Stimulated activated naive B cell treated with anti-CD40 and anti-IgM and Interleukin-4, amounts not matched to agents 10 μg/mL and 1 μg/mL and 100 μg/mL, for 72 hours (primary cell): ENCODE data around the gene NDUFS6.

Experiments
- ATAC-seq, 2 donors: fragments of 150-1000 bp; cut with Tn5 transposase; replicated peaks; 2 replicates each; pipeline ENCODE4 v1.10.0; 2021; ENCODE audit warnings: moderate library complexity in 1 of 2
- DNase-seq: peaks from one replicate; pipeline ENCODE4 v3.0.0; 2021
- H3K27ac Mint-ChIP-seq: one replicate; pipeline ENCODE4 v1.8.0; 2022; ENCODE audit warnings: mild to moderate bottlenecking, mixed read lengths
- H3K27me3 Mint-ChIP-seq, 2 donors: one replicate each; pipeline ENCODE4 v1.8.0; 2022; ENCODE audit warnings: mixed read lengths in 2 of 2
- H3K36me3 Mint-ChIP-seq, 2 donors: one replicate each; pipeline ENCODE4 v1.8.0; 2022; ENCODE audit warnings: mixed read lengths in 2 of 2, mild to moderate bottlenecking in 1 of 2
- H3K4me1 Mint-ChIP-seq, 2 donors: one replicate each; pipeline ENCODE4 v1.8.0; 2022; ENCODE audit warnings: mixed read lengths in 2 of 2, mild to moderate bottlenecking in 1 of 2
- H3K4me3 Mint-ChIP-seq, 2 donors: one replicate each; pipeline ENCODE4 v1.8.0; 2022; ENCODE audit warnings: mild to moderate bottlenecking in 2 of 2, mixed read lengths in 2 of 2, moderate library complexity in 1 of 2
- H3K9me3 Mint-ChIP-seq, 2 donors: one replicate each; pipeline ENCODE4 v1.8.0; 2022; ENCODE audit warnings: mixed read lengths in 2 of 2, mild to moderate bottlenecking in 1 of 2

NDUFS6 gene

DNA sequence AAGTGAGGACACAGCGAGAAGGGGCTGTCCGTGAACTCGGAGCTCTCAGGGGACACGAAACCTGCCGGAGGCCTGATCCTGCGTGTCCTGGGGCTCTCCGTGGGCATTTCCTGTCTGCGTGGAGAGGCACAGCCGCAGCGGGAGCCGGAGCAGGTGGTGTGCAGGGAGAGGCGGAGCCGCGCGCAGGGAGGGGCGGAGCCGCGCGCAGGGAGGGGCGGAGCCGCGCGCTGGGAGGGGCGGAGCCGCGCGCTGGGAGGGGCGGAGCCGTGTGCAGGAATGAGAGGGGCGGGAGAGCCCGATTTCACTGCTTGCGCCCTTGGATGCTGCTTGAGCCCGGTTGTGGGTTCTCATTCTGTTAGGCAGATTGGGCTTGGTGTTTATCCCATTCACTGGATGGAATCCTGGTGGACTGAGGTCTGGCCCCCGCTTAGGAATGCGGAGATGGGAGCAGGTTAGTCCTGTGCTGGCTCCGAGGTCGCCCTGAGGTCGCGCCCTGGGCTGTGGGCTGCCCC lies 26.7 kb downstream of the NDUFS6 start:
- H3K27ac Mint-ChIP-seq, result no peak overlapping the region
- peaks cover 24 to 28% of the 10 kb centered on the region in 2 donors for H3K36me3 Mint-ChIP-seq
- no peaks in the 10 kb centered on the region for H3K4me1 Mint-ChIP-seq
- H3K27me3 Mint-ChIP-seq, result no peaks in the 10 kb centered on the region
- ATAC-seq, result peak in 1 of 2 donors; percentile 33
- no peaks in the 10 kb centered on the region for H3K9me3 Mint-ChIP-seq
- no peak for DNase-seq
- no peak overlapping the region for H3K4me3 Mint-ChIP-seq

DNA sequence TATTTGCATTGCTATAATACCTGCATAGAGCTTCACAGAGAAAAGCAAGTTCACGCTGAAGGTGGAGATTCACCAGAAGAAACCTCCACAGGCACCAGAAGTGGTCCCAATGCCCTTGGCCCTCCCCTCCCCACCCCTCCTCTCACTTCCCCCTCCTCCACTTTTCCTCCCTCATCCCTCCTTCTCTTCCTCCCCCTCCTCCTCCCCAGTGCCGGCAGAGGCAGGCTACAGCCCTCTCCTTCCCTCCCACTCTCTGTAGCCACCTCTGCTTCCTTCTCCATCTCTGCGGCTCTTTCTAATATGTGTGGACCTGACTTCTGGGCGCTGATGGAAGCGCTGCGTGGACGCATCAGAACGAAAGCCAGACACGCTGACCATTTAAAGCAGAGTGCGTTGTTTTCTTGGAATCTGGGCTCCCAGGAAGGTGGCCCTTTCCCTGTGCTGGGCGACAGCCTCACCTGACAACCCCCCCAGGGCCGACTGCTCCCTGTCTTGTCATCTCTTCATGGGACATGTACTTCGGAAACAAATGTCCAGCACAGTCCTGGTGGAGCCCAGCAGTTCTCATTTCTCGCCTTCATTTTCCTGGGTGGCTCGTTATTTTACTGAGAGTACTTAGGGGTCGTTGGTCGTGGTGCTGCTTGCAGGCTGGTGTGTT lies 29.5 kb downstream of the NDUFS6 start:
- Mint-ChIP-seq H3K27me3 (peaks cover 0 to 10% of the 10 kb centered on the region in 2 donors), H3K4me1 (no peaks in the 10 kb centered on the region), H3K9me3 (no peaks in the 10 kb centered on the region), H3K36me3 (peaks cover 12 to 14% of the 10 kb centered on the region in 2 donors), H3K27ac (no peak overlapping the region), H3K4me3 (no peak overlapping the region)
- DNase-seq (no peak), ATAC-seq (no peak)

DNA sequence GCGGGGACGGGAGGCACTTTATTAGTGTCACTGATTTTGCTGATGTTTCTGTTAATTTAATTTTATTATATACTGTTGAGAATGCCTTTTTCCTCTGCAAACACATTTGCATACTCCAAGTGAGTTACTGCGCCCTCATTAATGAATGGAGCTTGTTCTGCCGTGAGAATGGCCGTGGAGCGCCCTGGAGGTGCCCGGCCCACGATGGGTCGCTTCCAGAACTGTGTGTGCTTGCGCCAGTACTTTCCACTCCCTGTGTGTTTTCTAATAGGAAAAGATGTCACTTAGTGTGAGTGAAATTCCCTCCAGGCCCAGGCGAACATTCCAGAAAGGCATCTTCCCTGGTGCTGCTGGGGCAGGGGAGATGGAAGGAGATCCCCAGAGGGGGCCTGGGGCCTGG lies 30.1 kb downstream of the NDUFS6 start:
- no peak for DNase-seq
- Mint-ChIP-seq H3K9me3 (no peaks in the 10 kb centered on the region), H3K4me3 (no peak overlapping the region), H3K27ac (no peak overlapping the region), H3K4me1 (no peaks in the 10 kb centered on the region), H3K27me3 (peaks cover 1 to 10% of the 10 kb centered on the region in 2 donors), H3K36me3 (peaks cover 10 to 11% of the 10 kb centered on the region in 2 donors)
- ATAC-seq, result no peak

DNA sequence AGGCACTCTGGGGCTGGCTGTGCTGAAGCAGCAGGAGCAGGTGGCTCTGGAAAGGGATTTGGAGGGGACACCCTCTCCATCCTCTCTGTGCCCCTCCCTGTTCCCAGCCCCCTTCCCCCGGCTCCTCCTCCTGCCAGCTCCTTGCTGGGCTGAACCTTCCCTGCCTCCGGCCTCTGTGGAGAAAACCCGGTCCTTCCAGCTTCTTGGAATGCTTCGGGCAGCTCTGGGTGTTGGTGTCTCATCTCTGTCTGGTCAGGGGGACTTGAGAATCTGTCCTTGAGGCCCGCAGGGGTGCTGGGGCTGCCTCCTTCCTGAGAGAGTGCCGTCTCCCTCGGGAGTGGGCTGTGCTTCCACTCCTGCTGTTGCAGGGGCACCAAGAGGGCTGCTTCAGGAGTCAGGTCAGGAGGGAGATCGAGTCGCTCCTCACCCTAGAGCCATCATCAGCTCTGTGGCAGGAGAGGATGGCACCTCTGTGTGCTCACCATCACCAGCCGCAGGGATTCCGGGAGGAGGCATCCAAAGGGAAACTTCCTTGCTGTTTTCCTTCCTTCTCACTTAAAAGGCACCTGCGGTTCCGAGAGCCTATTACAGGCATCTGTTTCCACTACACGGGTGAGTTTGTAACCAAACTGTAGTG lies 30.6 kb downstream of the NDUFS6 start:
- Mint-ChIP-seq H3K27ac (no peak overlapping the region), H3K36me3 (peaks cover 10 to 11% of the 10 kb centered on the region in 2 donors), H3K9me3 (no peaks in the 10 kb centered on the region), H3K4me3 (no peak overlapping the region), H3K4me1 (no peaks in the 10 kb centered on the region), H3K27me3 (peaks cover 7 to 11% of the 10 kb centered on the region in 2 donors)
- no peak for DNase-seq
- no peak for ATAC-seq

DNA sequence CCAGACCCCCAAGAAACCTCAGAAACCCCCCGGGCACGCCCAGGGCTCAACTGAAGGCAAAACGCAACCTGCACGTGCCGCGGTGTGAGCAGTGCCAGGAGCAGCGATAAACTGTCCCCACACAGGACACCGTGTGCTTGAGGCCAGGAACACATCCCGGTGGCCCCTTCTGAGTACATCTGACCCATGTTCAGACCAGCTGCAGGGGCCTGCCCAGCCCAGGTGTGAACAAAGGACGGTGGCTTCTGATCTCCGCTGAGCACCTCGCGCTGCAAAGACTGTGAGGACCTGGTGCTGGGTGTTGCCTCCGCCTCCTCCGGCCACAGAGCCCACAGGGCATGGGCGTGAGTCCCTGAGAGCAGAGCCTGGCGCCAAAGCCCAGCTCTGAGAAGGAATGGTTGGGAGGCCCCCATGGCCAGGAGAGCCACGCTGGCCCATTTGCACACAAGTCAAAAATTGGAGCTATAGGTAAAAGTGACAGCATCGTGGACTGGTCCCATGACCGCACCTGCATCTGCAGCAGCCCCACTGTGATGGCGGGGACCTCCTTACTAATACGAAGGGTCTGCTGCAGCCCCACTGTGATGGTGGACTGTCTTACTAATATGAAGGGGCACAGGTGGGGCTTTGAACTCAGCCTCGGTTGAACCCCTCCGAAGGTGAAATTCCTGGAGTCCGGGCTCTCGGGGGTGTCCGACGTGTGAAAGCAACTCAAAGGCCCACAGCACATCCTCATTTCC lies 31.5 kb downstream of the NDUFS6 start:
- ATAC-seq (no peak), DNase-seq (no peak)
- Mint-ChIP-seq H3K27me3 (peaks cover 10 to 13% of the 10 kb centered on the region in 2 donors), H3K27ac (no peak overlapping the region), H3K9me3 (no peaks in the 10 kb centered on the region), H3K4me1 (no peaks in the 10 kb centered on the region), H3K36me3 (peaks cover 7% of the 10 kb centered on the region in 2 donors), H3K4me3 (no peak overlapping the region)

DNA sequence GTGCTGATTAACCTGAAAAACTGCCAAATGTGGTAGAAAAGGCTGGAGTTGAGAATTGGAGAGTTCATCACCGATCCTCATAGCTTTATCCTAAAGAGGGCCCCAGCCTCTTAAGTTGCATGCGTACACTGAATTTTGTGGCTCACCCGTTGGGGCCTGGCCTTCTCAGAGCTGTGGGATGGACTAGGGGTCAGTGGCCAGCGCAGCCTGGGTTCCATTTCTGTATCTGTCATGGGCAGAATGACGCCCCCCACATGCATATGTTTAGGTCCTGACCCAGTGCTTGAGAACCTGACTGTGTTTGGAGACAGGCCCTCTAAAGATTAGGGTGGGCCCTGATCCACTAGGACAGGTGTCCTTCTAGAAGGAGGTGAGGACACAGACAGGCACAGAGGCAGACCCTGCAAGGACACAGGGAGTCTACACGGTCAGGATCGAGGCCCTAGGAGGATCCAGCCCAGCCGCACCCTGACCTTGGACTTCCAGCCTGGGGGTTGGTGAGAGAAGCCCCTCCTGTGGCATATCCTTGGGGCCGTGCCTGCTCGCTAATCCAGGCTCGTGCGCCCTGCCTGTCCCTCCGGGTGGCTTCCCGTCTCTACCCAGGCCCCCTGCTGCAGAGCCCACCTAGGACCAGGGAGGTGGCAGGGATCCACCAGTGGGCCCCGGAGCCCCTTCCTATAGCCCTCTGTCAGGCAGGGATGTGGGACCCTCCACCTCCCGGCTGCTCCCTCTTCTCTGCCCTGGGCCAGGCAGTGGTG lies 32.2 kb downstream of the NDUFS6 start:
- Mint-ChIP-seq H3K9me3 (no peaks in the 10 kb centered on the region), H3K27me3 (peaks cover 10 to 16% of the 10 kb centered on the region in 2 donors), H3K36me3 (peaks cover 5 to 6% of the 10 kb centered on the region in 2 donors)

DNA sequence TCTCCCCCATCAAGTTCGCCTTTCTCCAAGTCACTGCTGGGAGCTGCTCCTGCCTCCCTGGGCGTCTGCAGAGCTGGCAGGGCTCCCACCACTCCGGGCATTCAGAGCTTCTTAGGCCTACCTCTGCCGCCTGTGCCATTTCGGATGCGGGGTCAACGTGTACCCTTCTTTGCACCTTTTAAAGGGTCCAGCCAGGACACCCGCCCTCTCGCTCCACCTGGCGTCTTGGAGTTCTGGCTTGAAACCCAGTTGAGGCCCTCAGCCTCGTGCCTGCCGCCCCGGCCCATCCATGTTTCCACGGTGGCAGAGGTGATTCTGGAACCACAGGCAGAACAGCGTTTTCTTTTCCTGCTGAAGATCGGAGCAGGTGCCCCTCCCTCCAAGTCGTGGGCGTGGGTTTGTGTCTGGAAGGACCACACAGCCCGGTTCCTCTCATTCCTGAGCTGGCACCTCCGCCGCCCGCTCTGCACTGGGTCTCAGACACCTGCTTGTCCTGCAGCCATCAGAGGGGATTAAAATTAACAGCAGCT lies 32.9 kb downstream of the NDUFS6 start:
- H3K4me3 Mint-ChIP-seq, result no peak overlapping the region
- peaks cover 5 to 6% of the 10 kb centered on the region in 2 donors for H3K36me3 Mint-ChIP-seq
- H3K27ac Mint-ChIP-seq, result no peak overlapping the region
- ATAC-seq, result no peak
- H3K4me1 Mint-ChIP-seq, result no peaks in the 10 kb centered on the region
- H3K9me3 Mint-ChIP-seq, result no peaks in the 10 kb centered on the region
- no peak for DNase-seq
- peaks cover 13 to 19% of the 10 kb centered on the region in 2 donors for H3K27me3 Mint-ChIP-seq

More for the DNA sequence above, 32.2 kb downstream of the NDUFS6 start:
- no peak for DNase-seq
- no peak for ATAC-seq
- H3K27ac Mint-ChIP-seq, result no peak overlapping the region
- no peak overlapping the region for H3K4me3 Mint-ChIP-seq
- H3K4me1 Mint-ChIP-seq, result no peaks in the 10 kb centered on the region

DNA sequence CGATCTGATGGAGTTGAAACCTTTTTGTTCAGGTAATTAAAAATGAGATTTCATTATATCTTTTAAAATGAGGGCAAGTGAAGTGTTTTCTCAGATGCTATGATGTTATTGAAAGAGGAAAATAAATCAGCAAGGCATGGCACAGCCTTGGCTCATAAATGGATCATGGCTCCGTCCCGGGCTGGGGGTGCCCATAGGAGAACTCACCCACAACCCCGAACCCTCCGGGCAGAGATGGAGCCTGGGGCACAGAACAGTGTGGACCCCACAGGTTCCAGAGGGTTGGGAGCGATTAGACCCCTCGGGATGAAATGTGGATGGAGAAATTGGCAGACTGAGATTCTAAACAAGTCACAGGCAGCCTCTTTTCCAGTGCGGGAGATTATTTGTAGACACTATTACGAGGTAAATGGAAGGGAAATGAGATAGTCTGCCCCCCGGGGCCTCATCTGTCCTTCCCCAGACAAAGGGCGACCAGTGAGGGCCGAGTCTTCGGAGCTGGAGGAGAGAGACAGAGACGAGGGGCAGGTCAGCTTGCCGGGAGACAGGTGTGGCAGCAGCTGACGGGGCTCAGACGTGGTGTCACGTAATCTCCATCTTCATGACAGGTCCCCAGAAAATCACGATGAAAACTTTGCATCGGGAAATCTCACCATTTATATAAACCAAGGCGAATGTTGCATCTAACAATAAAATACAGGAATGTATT lies 33.7 kb downstream of the NDUFS6 start:
- no peaks in the 10 kb centered on the region for H3K4me1 Mint-ChIP-seq
- peaks cover 19 to 22% of the 10 kb centered on the region in 2 donors for H3K27me3 Mint-ChIP-seq
- DNase-seq (no peak), ATAC-seq (no peak)
- no peaks in the 10 kb centered on the region for H3K9me3 Mint-ChIP-seq
- H3K36me3 Mint-ChIP-seq, result peaks cover 5 to 6% of the 10 kb centered on the region in 2 donors
- no peak overlapping the region for H3K4me3 Mint-ChIP-seq
- no peak overlapping the region for H3K27ac Mint-ChIP-seq

DNA sequence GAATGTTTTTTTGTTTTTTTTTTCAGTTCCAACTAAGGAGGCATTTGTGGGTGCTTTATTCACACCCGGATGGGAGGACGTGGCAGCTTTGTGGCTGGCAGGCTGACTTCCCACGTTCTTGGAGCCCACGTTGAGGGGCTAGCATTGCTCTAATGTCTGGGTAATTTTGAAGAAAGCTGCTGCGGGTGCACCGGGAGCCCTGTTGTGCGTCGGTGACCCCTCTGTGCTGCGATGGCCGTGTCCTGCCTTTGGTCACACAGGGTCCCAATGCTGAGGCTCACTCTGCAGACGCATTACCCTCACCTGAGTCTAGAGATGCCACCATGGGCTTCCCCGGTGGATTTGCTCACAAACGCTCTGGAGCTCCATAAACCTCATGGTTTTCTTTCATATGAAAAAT lies 34.2 kb downstream of the NDUFS6 start:
- Mint-ChIP-seq H3K27ac (no peak overlapping the region), H3K9me3 (no peaks in the 10 kb centered on the region), H3K36me3 (peaks cover 5 to 6% of the 10 kb centered on the region in 2 donors), H3K27me3 (peaks cover 25 to 27% of the 10 kb centered on the region in 2 donors), H3K4me1 (no peaks in the 10 kb centered on the region), H3K4me3 (no peak overlapping the region)
- DNase-seq (no peak), ATAC-seq (no peak)

DNA sequence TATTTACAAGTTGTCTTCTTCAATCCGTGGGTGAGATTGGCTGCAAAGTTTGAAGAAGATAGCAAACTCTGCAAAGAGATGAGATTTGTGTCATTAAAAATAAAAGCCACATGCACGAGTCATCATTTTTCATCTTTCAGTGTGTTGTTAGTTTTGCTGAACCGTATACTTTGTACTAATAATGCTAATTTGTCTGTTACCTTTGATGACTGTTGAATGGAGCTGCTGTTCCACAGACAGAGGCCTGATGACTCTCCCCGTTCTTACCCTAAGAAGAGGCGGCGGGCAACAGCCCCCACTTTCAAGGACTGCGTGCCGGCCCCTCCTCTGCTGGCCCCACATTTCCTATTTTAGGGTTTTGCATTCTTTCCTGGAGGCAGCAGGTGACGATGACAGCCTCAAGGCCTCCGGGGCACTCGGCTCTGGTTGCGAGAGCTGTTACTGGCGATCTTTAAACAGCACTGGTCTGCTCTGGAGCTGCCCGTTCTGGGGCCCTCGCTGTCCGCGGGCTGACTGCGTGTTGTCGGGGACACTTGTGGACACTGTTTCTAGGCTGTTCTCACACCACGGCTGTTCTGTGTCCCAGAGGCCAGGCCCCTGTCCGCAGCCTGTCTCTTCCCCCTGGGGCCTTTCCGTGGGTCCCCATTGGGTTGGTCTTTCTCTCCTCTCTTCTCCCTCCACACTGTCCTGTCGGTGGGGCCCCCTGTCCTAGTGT lies 35.1 kb downstream of the NDUFS6 start:
- H3K27ac Mint-ChIP-seq, result no peak overlapping the region
- H3K27me3 Mint-ChIP-seq, result peaks cover 29 to 30% of the 10 kb centered on the region in 2 donors
- no peaks in the 10 kb centered on the region for H3K4me1 Mint-ChIP-seq
- ATAC-seq (no peak), DNase-seq (no peak)
- H3K36me3 Mint-ChIP-seq, result no peaks in the 10 kb centered on the region
- no peaks in the 10 kb centered on the region for H3K9me3 Mint-ChIP-seq
- H3K4me3 Mint-ChIP-seq, result no peak overlapping the region

DNA sequence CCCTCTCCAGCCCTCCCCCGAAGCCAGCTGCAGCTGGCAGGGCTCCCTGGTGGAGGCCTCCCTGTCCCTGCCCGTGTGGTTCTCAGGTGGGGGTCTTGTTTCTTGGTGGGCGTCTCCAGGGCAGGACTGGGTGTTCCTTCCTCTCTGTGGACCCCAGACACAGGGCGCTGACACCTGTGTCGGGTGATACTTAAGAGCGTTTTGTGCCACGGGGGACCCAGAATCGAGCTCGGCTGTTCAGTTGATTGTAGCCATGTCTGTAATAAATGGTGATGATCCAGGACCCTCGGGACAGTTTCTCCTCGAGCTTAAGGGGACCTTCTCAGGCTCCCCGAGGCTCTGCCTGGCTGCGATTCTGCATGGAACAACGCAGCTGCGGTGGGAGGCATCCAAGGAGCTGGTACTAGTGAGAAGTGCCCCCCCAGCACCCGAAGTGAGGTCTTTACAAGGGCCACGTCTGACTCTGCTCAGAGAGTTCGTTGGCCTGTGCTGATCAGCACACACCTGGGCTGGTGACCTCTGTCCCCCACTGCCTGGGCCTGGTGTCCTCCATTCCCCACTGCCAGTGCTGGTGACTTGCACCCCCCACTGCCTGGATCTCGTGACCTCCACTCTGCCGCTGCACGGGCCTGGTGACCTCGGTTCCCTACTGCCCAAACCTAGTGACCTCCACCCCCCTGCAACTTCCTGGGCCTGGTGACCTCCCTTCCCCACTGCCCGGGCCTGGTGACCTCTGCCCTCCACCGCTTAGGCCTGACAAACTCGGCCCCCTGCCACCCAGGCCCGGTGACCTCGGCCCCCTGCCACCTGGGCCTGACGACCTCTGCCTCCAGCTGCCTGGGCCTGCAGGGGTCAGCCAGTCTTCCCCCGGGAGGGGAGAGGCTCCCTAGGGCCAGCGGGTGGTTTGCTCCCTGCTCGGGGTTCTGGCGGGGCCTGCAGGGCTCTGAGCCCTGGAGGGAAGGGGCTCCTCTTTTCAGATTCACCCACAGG lies 36.0 kb downstream of the NDUFS6 start:
- ATAC-seq (no peak), DNase-seq (no peak)

DNA sequence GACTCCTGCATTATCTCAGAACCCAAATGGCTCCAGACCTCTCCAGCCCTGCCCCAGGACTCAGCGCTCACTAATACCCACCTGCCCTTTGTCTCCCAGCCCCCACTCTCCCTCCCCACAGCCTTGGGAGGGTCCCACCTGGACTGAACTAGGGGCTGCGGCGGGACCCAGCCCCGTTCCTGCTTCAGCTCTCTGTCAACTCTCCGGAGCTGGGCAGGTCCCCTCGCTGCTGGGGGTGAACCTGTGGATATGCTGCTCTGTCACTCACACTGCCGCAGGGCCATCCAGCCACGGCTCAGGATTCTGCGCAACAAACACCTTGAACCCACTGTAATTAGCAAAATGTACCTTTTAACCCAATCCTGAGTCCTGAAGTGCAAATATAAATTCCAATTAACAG lies 36.8 kb downstream of the NDUFS6 start:
- Mint-ChIP-seq H3K4me3 (no peak overlapping the region), H3K27me3 (peaks cover 29 to 30% of the 10 kb centered on the region in 2 donors), H3K4me1 (no peaks in the 10 kb centered on the region), H3K9me3 (no peaks in the 10 kb centered on the region), H3K27ac (no peak overlapping the region), H3K36me3 (no peaks in the 10 kb centered on the region)
- no peak for DNase-seq
- ATAC-seq, result no peak

More for the DNA sequence above, 36.0 kb downstream of the NDUFS6 start:
- no peak overlapping the region for H3K4me3 Mint-ChIP-seq
- H3K9me3 Mint-ChIP-seq, result no peaks in the 10 kb centered on the region
- H3K36me3 Mint-ChIP-seq, result no peaks in the 10 kb centered on the region
- H3K4me1 Mint-ChIP-seq, result no peaks in the 10 kb centered on the region
- no peak overlapping the region for H3K27ac Mint-ChIP-seq
- H3K27me3 Mint-ChIP-seq, result peaks cover 29 to 30% of the 10 kb centered on the region in 2 donors
